K562 (cell line): ENCODE data around the gene BECN2. TPM values are rescaled to one million over a fixed set of nuclear protein-coding genes. Genes with fewer than 3 reads are reported as not detected.

Source experiments
- ATAC-seq: fragments of 200-7000 bp; cut with Tn5 transposase; 3 replicates; pipeline ENCODE4 v1.9.1; 2020; ENCODE audit warnings: moderate library complexity
- BruUV-seq: library from RNA; stranded (reverse); fragments of 400-500 nt; replicated peaks from 2 replicates; lab custom pipeline; 2021; lab: Mats Ljungman, UMichigan
- CTCF ChIA-PET: fragments of 300-600 bp; formaldehyde crosslinking; extraction: SDS; loops from one replicate; lab custom pipeline; 2021; ENCODE audit warnings: low intra/inter-chr PET ratio; lab: Yijun Ruan, JAX
- POLR2A ChIA-PET: fragments of 300-600, 350-650 bp; sonication (Branson Sonifier 250); formaldehyde crosslinking; extraction: SDS; loops from one replicate; lab custom pipeline; 2021; ENCODE audit warnings: antibody characterized with exemption, inconsistent platforms; lab: Yijun Ruan, JAX
- DNase-seq, 4 experiments: peaks; one replicate each; pipeline versions ENCODE4 v3.0.0 to v3.0.0-alpha.2; 2011 to 2018; ENCODE audit warnings: low spot score in 3 of 4, mixed read lengths in 3 of 4; ENCODE audit errors: extremely low read depth in 1 of 4
- FAIRE-seq: peaks from 2 replicates; lab custom pipeline; 2011; peaks lifted over from hg19 to GRCh38; lab: Jason Lieb, UNC
- H2AFZ ChIP-seq: 2 replicates; pipeline ENCODE4 v1.6.0; 2011; ENCODE audit warnings: low read depth, low read length, control low read depth, inconsistent platforms
- H3K27ac ChIP-seq: fragments of 200-600 bp; 3 replicates; pipeline ENCODE4 v1.8.0; 2011; ENCODE audit warnings: low read depth, mild to moderate bottlenecking, control low read depth, inconsistent platforms, low read length, moderate library complexity, mixed read lengths; ENCODE audit errors: extremely low read depth
- H3K27me3 ChIP-seq, 2 experiments: fragments of 300-600 bp in 1 of 2; 2 replicates in 1 of 2; 3 replicates in 1 of 2; pipeline versions ENCODE4 v1.6.0 to v1.8.0; 2011; ENCODE audit warnings: inconsistent platforms in 2 of 2, low read length in 2 of 2, mild to moderate bottlenecking in 1 of 2, mixed read lengths in 1 of 2, moderate library complexity in 1 of 2; ENCODE audit not compliant: control insufficient read depth in 2 of 2, insufficient read depth in 2 of 2
- H3K36me3 ChIP-seq: fragments of 300-600 bp; 3 replicates; pipeline ENCODE4 v1.8.0; 2011; ENCODE audit warnings: mild to moderate bottlenecking, low read length, inconsistent platforms; ENCODE audit not compliant: control insufficient read depth, insufficient read depth
- H3K4me1 ChIP-seq, 2 experiments: fragments of 200-600 bp in 1 of 2; replicated peaks in 1 of 2; 2 replicates in 1 of 2; 3 replicates in 1 of 2; pipeline versions ENCODE4 v1.5.1 to v1.8.0; 2011; ENCODE audit warnings: inconsistent platforms in 2 of 2, low read length in 2 of 2, mild to moderate bottlenecking in 1 of 2, mixed read lengths in 1 of 2, moderate library complexity in 1 of 2; ENCODE audit not compliant: control insufficient read depth in 2 of 2, insufficient read depth in 2 of 2
- H3K4me2 ChIP-seq: 2 replicates; pipeline ENCODE4 v1.6.1; 2011; ENCODE audit warnings: low read length, control low read depth, inconsistent platforms, mixed read lengths; ENCODE audit not compliant: insufficient read depth
- H3K4me3 ChIP-seq: fragments of 200-600 bp; sonication (generic), shearing (Covaris generic); 2 replicates; pipeline ENCODE4 v1.5.1; 2016; ENCODE audit warnings: control low read depth, inconsistent platforms
- H3K79me2 ChIP-seq: fragments of 200-600 bp; 3 replicates; pipeline ENCODE4 v1.8.0; 2011; ENCODE audit warnings: low read length, inconsistent platforms; ENCODE audit not compliant: control insufficient read depth, insufficient read depth
- H3K9ac ChIP-seq, 2 experiments: 2 replicates each; pipeline versions ENCODE4 v1.6.0 to v1.6.1; 2011; ENCODE audit warnings: low read depth in 2 of 2, low read length in 2 of 2, control low read depth in 1 of 2, inconsistent platforms in 1 of 2, mild to moderate bottlenecking in 1 of 2, mixed read lengths in 1 of 2; ENCODE audit not compliant: insufficient read depth in 1 of 2
- H3K9me1 ChIP-seq: one replicate; pipeline ENCODE4 v1.6.0; 2011; ENCODE audit warnings: inconsistent platforms, mild to moderate bottlenecking, low read length, moderate library complexity; ENCODE audit not compliant: control insufficient read depth, insufficient read depth
- H3K9me3 ChIP-seq: replicated peaks from 2 replicates; pipeline ENCODE4 v1.5.1; 2011; ENCODE audit warnings: low read depth, low read length, inconsistent platforms; ENCODE audit not compliant: control insufficient read depth, insufficient read depth
- H4K20me1 ChIP-seq: replicated peaks from 2 replicates; pipeline ENCODE4 v1.6.1; 2011; ENCODE audit warnings: low read length, inconsistent platforms, mixed read lengths; ENCODE audit not compliant: control insufficient read depth, insufficient read depth
- BCOR ChIP-seq: fragments of 450-650 bp; IDR thresholded peaks from 2 replicates; pipeline ENCODE4 v1.6.1; 2016
- CEBPB ChIP-seq: fragments of 450-650 bp; IDR thresholded peaks from 2 replicates; pipeline ENCODE4 v1.6.1; 2016; ENCODE audit warnings: missing genetic modification characterization, missing compliant biosample characterization
- FOSL1 ChIP-seq: fragments of 200-800 bp; sonication (Bioruptor generic); conservative IDR thresholded peaks from 2 replicates; pipeline ENCODE4 v1.6.1; 2016; ENCODE audit warnings: missing genetic modification characterization, missing compliant biosample characterization
- JUND ChIP-seq, 2 experiments: IDR thresholded peaks; 2 replicates in 1 of 2; 3 replicates in 1 of 2; pipeline ENCODE4 v1.6.1; 2011; ENCODE audit warnings: borderline replicate concordance in 2 of 2, low read depth in 2 of 2, low read length in 2 of 2, improper control_type of control experiment in 1 of 2, missing biosample characterization in 1 of 2, missing genetic modification characterization in 1 of 2, missing genetic modification reagents in 1 of 2
- NCOA2 ChIP-seq, 2 experiments: fragments of 450-650 bp; IDR thresholded peaks; 2 replicates each; pipeline ENCODE4 v1.6.1; 2018; ENCODE audit warnings: mild to moderate bottlenecking in 2 of 2, moderate library complexity in 1 of 2; ENCODE audit not compliant: partially characterized antibody in 2 of 2
- XRCC3 ChIP-seq: fragments of 450-650 bp; IDR thresholded peaks from 2 replicates; pipeline ENCODE4 v1.6.1; 2017; ENCODE audit warnings: mild to moderate bottlenecking, moderate library complexity
- ZNF3 ChIP-seq: fragments of 250-450 bp; sonication (Bioruptor Pico); IDR thresholded peaks from 2 replicates; pipeline ENCODE4 v1.5.0; 2021; ENCODE audit warnings: mild to moderate bottlenecking, moderate library complexity
- WGBS: fragments of 100-300 bp; shearing (Covaris generic); methylation state at CpG from one replicate; pipeline ENCODE4 v1.1.6; 2016; ENCODE audit warnings: low coverage, mixed read lengths; ENCODE audit not compliant: insufficient coverage; ENCODE audit errors: missing lambda C conversion rate; 5-methylcytosine and 5-hydroxymethylcytosine counted together
- in situ Hi-C: fragments of 300-500 bp; cut with MboI; formaldehyde crosslinking; loops from 4 replicates; pipeline ENCODE4 v1.15.0; 2018; ENCODE audit warnings: inconsistent platforms, mixed read lengths
- intact Hi-C: fragments of 100-400 bp; cut with micrococcal nuclease; formaldehyde crosslinking; loops from 2 replicates; pipeline ENCODE4 v1.14.2; 2022
- polyA plus RNA-seq, 8 experiments: library from polyadenylated mRNA; depleted of rRNA in 4 of 8; stranded (reverse) in 5 of 8; unstranded in 3 of 8; fragments of >200 nt; fragmentation: Nextera tagmentation in 2 of 8; fragmentation: Illumina TruSeq in 1 of 8; extraction: Ambion mirVana in 2 of 8; extraction: Trizol in 1 of 8; gene quantifications; 2 replicates each; pipeline versions ENCODE4 v1.2.1 to v1.2.3, GENCODE V29; 2011 to 2014; ENCODE audit warnings: inconsistent platforms in 1 of 8, missing spikeins in 1 of 8
- total RNA-seq, 7 experiments: library from RNA; depleted of rRNA in 6 of 7; stranded (reverse); fragments of >200 nt in 6 of 7; fragmentation: Illumina TruSeq in 2 of 7; extraction: Trizol in 2 of 7; gene quantifications; 2 replicates each; pipeline versions ENCODE4 v1.2.1 to v1.2.3, GENCODE V29; 2011 to 2021; ENCODE audit warnings: low replicate concordance in 1 of 7
- TF ChIP-seq, protein P1 (sequence below), 2 experiments: fragments of 450-650 bp in 1 of 2; sonication (generic) in 1 of 2; formaldehyde crosslinking in 1 of 2; IDR thresholded peaks in 1 of 2; conservative IDR thresholded peaks in 1 of 2; 2 replicates each; pipeline versions ENCODE4 v1.6.1 to v1.8.1; 2016 to 2023; ENCODE audit warnings: mild to moderate bottlenecking in 2 of 2, moderate library complexity in 2 of 2, inconsistent platforms in 1 of 2, missing genetic modification reagents in 1 of 2

The BECN2 gene
- total and polyA plus RNA-seq, 9 of the 15 experiments (the other 6 are each of a cell fraction or from before 2014, with no cell fraction given) = not detected

DNA sequence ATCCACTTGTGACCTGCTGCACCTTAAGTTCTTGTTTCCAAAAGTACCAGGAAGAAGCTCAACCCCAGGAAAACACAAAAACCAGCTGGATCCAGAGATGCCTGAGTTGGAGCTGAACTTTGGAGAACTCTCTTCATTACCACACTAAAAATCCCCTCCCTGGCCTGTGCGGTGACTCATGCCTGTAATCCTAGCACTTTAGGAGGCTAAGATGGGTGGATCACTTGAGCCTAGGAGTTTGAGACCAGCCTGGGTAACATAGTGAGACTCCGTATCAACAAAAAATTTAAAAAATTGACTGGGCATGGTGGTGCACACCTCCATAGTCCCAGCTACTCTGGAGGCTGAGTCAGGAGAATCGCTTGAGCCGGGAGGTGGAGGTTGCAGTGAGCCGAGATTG lies 35.2 kb downstream of the BECN2 start:
- Histone ChIP-seq H4K20me1 (no peaks in the 10 kb centered on the region), H3K36me3 (no peaks in the 10 kb centered on the region), H3K4me1 (no peaks in the 10 kb centered on the region; a peak in 1 of 5 replicates), H3K9me3 (no peaks in the 10 kb centered on the region; the same call in 1 of the 2 replicates), H3K79me2 (no peaks in the 10 kb centered on the region), H3K27me3 (peaks cover 21 to 44% of the 10 kb centered on the region in 2 experiments), H3K9ac (no peak overlapping the region), H3K27ac (no peak overlapping the region), H3K4me3 (no peak overlapping the region), H2AFZ (no peak overlapping the region), H3K9me1 (no peaks in the 10 kb centered on the region), H3K4me2 (no peak overlapping the region)
- TF ChIP-seq CEBPB (tag) (no peak), ZNF3 (CRISPR knock-in tag) (no peak), BCOR (no peak), FOSL1 (tag) (0 out of 2 replicates have a peak, but pooled peaks have one; percentile 36), XRCC3 (no peak), JUND (IDR thresholded peaks at IDR 0.05; ENCODE audit: borderline replicate concordance, low read depth, low read length) (peak; percentile 15; the same call in 1 of the 2 replicates), JUND (tag; IDR thresholded peaks at IDR 0.05; ENCODE audit: borderline replicate concordance, low read depth, low read length) (no peak; the same call in 2 of the 3 replicates), NCOA2 (IDR thresholded peaks at IDR 0.05; ENCODE audit: partially characterized antibody in 2 of 2) (no peak)
- TF ChIP-seq, protein P1, sequence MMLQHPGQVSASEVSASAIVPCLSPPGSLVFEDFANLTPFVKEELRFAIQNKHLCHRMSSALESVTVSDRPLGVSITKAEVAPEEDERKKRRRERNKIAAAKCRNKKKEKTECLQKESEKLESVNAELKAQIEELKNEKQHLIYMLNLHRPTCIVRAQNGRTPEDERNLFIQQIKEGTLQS (IDR thresholded peaks at IDR 0.05) = peak; percentile 62
- TF ChIP-seq, protein P1 (CRISPR knock-in tag; conservative IDR thresholded peaks at IDR 0.05) = no peak
- CTCF ChIA-PET = no interaction called here
- peak; percentile 23; the same call in 2 of the 3 replicates for ATAC-seq
- intact Hi-C loops (loop anchor here (5.0 kb wide), 1 partner anchor 35 kb away; the partner anchor contains the start of gene BECN2), in situ Hi-C loops (loop anchor here (25.0 kb wide), 1 partner anchor 380 kb away; no protein-coding TSS in a partner anchor)
- 0% methylated on average over 5 of the region's 5 CpGs for WGBS
- POLR2A ChIA-PET = interaction anchor here (0.7 kb wide), 1 partner anchor 86 kb away, joined by 3 read pairs; no protein-coding TSS in a partner anchor
- FAIRE-seq = no peak
- no peak for DNase-seq
- no TSS peak for BruUV-seq
